22Rv1 (cell line): ENCODE measurements around the gene SPATS2L.

ENCODE experiments used
- H3K27ac ChIP-seq: fragments of 450-650 bp; 2 replicates; pipeline ENCODE4 v1.5.1; 2017
- CTCF ChIP-seq: fragments of 450-650 bp; IDR thresholded peaks from 2 replicates; pipeline ENCODE4 v1.5.1; 2017; ENCODE audit warnings: mild to moderate bottlenecking
- ZFX ChIP-seq: fragments of 450-650 bp; IDR thresholded peaks from 2 replicates; pipeline ENCODE4 v1.6.1; 2017; ENCODE audit warnings: antibody characterized with exemption, borderline replicate concordance

The SPATS2L gene, protein sequence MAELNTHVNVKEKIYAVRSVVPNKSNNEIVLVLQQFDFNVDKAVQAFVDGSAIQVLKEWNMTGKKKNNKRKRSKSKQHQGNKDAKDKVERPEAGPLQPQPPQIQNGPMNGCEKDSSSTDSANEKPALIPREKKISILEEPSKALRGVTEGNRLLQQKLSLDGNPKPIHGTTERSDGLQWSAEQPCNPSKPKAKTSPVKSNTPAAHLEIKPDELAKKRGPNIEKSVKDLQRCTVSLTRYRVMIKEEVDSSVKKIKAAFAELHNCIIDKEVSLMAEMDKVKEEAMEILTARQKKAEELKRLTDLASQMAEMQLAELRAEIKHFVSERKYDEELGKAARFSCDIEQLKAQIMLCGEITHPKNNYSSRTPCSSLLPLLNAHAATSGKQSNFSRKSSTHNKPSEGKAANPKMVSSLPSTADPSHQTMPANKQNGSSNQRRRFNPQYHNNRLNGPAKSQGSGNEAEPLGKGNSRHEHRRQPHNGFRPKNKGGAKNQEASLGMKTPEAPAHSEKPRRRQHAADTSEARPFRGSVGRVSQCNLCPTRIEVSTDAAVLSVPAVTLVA

GRCh38 chr2:200306196-200306930, at the start of gene SPATS2L:
Gene SPATS2L, plus strand, starts transcription at chr2:200306693. Its CDS starts 82,552 bp downstream, at chr2:200389245.
- TF ChIP-seq ZFX, result no peak
- TF ChIP-seq CTCF, result no peak
- H3K27ac ChIP-seq, result peak within 1 kb of the TSS; percentile 93

- TF ChIP-seq ZFX, result no peak
- no peak for TF ChIP-seq CTCF
- no peak overlapping the region for H3K27ac ChIP-seq
Measured at GRCh38 chr2:200257570-200257969, 48.9 kb upstream of the SPATS2L start.

GRCh38 chr2:200258081-200258480, 48.4 kb upstream of the SPATS2L start:
- no peak overlapping the region for H3K27ac ChIP-seq
- TF ChIP-seq ZFX, result no peak
- TF ChIP-seq CTCF, result no peak

GRCh38 chr2:200258881-200259576, 47.5 kb upstream of the SPATS2L start:
- peak overlapping the region; percentile 38 for H3K27ac ChIP-seq
- TF ChIP-seq ZFX (no peak), CTCF (no peak)

GRCh38 chr2:200259577-200259957, 46.9 kb upstream of the SPATS2L start:
- peak overlapping the region; percentile 38 for H3K27ac ChIP-seq
- no peak for TF ChIP-seq ZFX
- no peak for TF ChIP-seq CTCF

DNA sequence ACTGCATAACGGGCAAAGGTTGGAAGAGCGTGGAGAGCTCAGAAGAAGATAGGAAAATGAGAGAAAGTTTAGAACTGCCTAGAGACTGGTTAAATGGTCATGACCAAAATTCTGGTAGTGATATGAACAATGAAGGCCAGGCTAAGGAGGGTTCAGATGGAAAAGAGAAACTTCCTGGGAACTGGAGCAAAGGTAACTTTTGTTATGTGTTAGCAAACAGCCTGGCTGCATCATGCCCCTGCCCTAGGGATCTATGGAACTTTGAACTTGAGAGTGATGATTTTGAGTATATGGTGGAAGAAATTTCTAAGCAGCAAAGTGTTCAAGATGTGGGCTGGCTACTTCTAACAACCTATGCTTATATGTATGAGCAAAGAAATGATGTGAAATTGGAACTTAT, 44.4 kb upstream of the SPATS2L start:
- no peak overlapping the region for H3K27ac ChIP-seq
- no peak for TF ChIP-seq ZFX
- no peak for TF ChIP-seq CTCF
